Body of pancreas (tissue), 4 donors: ENCODE data around the gene GLI2.

Experiments used
- CTCF ChIP-seq, 7 experiments: fragments of 450-650 bp in 4 of 7; fragments of 200-600 bp in 3 of 7; sonication (generic) in 3 of 7; IDR thresholded peaks; one replicate each; pipeline ENCODE4 v1.5.1; 2016 to 2019; ENCODE audit warnings: antibody characterized with exemption in 7 of 7
- POLR2A ChIP-seq, 3 donors: fragments of 450-650 bp; IDR thresholded peaks; one replicate each; pipeline ENCODE4 v1.6.1; 2016; ENCODE audit warnings: antibody characterized with exemption in 3 of 3, mild to moderate bottlenecking in 2 of 3

- no peak for TF ChIP-seq CTCF (IDR thresholded peaks at IDR 0.05)
- TF ChIP-seq POLR2A (IDR thresholded peaks at IDR 0.05), result no peak
These were observed 45.1 kb upstream of the GLI2 start for GRCh38 chr2:120690521-120690920.
